PC-9 (cell line): Measurements from ENCODE around the gene MEIS2. TPM values are rescaled to one million over a fixed set of nuclear protein-coding genes. Genes with fewer than 3 reads are reported as not detected.

Source experiments
- BruUV-seq: library from RNA; stranded (reverse); fragments of 400-500 nt; replicated peaks from 2 replicates; lab custom pipeline; 2021; lab: Mats Ljungman, UMichigan
- CTCF ChIA-PET: fragments of 300-600 bp; sonication (Branson Sonifier 250); formaldehyde crosslinking; loops from one replicate; lab custom pipeline; 2022; ENCODE audit warnings: antibody characterized with exemption; lab: Charles Lee
- POLR2A ChIA-PET: fragments of 300-600 bp; sonication (Branson Sonifier 250); formaldehyde crosslinking; loops from one replicate; lab custom pipeline; 2022; ENCODE audit warnings: antibody characterized with exemption; ENCODE audit not compliant: unreplicated experiment; lab: Charles Lee
- DNase-seq, 2 experiments: peaks; one replicate each; pipeline versions ENCODE4 v3.0.0 to v3.0.0-alpha.2; 2015 to 2022; ENCODE audit warnings: mixed read lengths in 1 of 2
- H2AFZ ChIP-seq: fragments of 200-600 bp; sonication (generic); 2 replicates; pipeline ENCODE4 v1.8.1; 2017; ENCODE audit warnings: antibody characterized with exemption
- H3F3A ChIP-seq: fragments of 200-600 bp; sonication (generic); 2 replicates; pipeline ENCODE4 v1.8.1; 2017; ENCODE audit warnings: antibody characterized with exemption, mild to moderate bottlenecking, low read depth; ENCODE audit not compliant: insufficient read depth
- H3K27ac ChIP-seq: fragments of 200-600 bp; sonication (generic); 2 replicates; pipeline ENCODE4 v1.6.1; 2016; ENCODE audit warnings: mixed run types
- H3K27me3 ChIP-seq: fragments of 200-600 bp; sonication (generic); 2 replicates; pipeline ENCODE4 v1.6.1; 2016; ENCODE audit warnings: low read depth, mixed run types; ENCODE audit not compliant: insufficient read depth
- H3K36me3 ChIP-seq: fragments of 200-600 bp; sonication (generic); 2 replicates; pipeline ENCODE4 v1.6.1; 2016; ENCODE audit warnings: low read depth, mixed run types
- H3K4me1 ChIP-seq: fragments of 200-600 bp; sonication (generic); replicated peaks from 2 replicates; pipeline ENCODE4 v1.6.1; 2016; ENCODE audit warnings: mixed run types; ENCODE audit not compliant: insufficient read depth
- H3K4me2 ChIP-seq: fragments of 200-600 bp; sonication (generic); 2 replicates; pipeline ENCODE4 v1.6.1; 2017; ENCODE audit warnings: mixed run types
- H3K4me3 ChIP-seq: fragments of 200-600 bp; sonication (generic); 2 replicates; pipeline ENCODE4 v1.6.1; 2016; ENCODE audit warnings: mixed run types
- H3K79me2 ChIP-seq: fragments of 200-600 bp; sonication (generic); 2 replicates; pipeline ENCODE4 v1.6.1; 2017; ENCODE audit warnings: low read depth, mixed run types
- H3K9me2 ChIP-seq: fragments of 200-600 bp; sonication (generic); 2 replicates; pipeline ENCODE4 v1.8.1; 2017; ENCODE audit warnings: mild to moderate bottlenecking; ENCODE audit not compliant: insufficient read depth
- H3K9me3 ChIP-seq: fragments of 200-600 bp; sonication (generic); 2 replicates; pipeline ENCODE4 v1.8.1; 2016; ENCODE audit warnings: low read depth; ENCODE audit not compliant: insufficient read depth
- H4K20me1 ChIP-seq: fragments of 200-600 bp; sonication (generic); 2 replicates; pipeline ENCODE4 v1.8.1; 2017; ENCODE audit not compliant: insufficient read depth
- CTCF ChIP-seq: fragments of 200-600 bp; sonication (generic); conservative IDR thresholded peaks from 2 replicates; pipeline ENCODE4 v1.6.1; 2017; ENCODE audit warnings: mixed run types, antibody characterized with exemption, mild to moderate bottlenecking, moderate library complexity
- EZH2 ChIP-seq: fragments of 200-600 bp; sonication (generic); IDR thresholded peaks from 2 replicates; pipeline ENCODE4 v1.8.0; 2017; ENCODE audit warnings: antibody characterized with exemption, low read depth
- intact Hi-C: fragments of 100-400 bp; cut with micrococcal nuclease; formaldehyde crosslinking; loops from one replicate; pipeline ENCODE4 v1.10.0; 2022; ENCODE audit not compliant: unreplicated experiment
- total RNA-seq: library from RNA; stranded (reverse); gene quantifications from 2 replicates; pipeline ENCODE4 v1.2.3, GENCODE V29; 2021

Gene MEIS2
- total RNA-seq, 1 experiment from 2014 or later = 29.1 TPM

DNA sequence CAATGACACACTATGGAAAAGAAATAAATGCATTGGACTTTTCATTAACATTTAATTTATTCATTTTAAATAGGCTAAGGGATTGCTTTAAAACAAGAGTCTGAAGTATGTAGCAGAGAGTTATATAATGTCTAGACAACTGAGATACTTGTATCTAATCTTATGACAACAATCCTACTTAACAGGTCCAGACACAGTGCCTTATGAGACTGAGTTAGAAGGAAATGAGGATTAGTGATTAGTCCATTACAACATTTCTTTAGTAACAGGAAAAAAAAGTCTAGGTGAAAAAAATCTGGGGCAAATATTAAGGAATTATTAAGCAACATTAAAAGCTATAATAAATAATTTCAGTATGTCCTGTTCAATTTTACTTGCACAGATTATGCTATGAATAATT lies 140.6 kb downstream of the MEIS2 start:
- no peak for DNase-seq
- Histone ChIP-seq H4K20me1 (no peaks in the 10 kb centered on the region), H3K27ac (no peak overlapping the region), H3K4me1 (no peaks in the 10 kb centered on the region), H3K27me3 (no peaks in the 10 kb centered on the region), H3K79me2 (no peaks in the 10 kb centered on the region), H3K4me2 (no peak overlapping the region), H3K9me3 (no peaks in the 10 kb centered on the region), H3K4me3 (no peak overlapping the region), H3F3A (no peaks in the 10 kb centered on the region), H3K36me3 (no peaks in the 10 kb centered on the region), H3K9me2 (no peaks in the 10 kb centered on the region), H2AFZ (no peak overlapping the region)
- ChIA-PET CTCF (no interaction called here), POLR2A (no interaction called here)
- intact Hi-C loops = no loop called here
- no peak for TF ChIP-seq EZH2
- TF ChIP-seq CTCF = no peak
- BruUV-seq = no TSS peak

DNA sequence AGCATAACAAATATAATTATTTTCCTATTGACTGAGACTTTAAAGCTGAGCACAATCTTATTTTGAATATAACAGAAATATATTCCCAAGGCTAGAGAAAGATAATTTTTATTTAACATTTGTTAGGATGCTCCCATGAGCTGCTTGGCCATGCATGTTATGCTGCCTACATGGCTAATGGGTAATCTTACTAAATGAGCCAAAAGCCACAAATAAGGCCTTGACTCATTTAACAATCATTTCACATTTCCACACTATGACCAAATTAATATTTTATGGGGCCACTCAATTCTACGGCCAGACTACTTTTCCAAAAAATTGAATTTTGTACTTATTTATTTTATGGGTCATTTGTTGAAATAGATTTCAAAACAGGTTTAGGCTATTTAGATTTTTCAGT lies 141.7 kb downstream of the MEIS2 start:
- no peak for DNase-seq
- Histone ChIP-seq H3K36me3 (no peaks in the 10 kb centered on the region), H4K20me1 (no peaks in the 10 kb centered on the region), H3K4me1 (no peaks in the 10 kb centered on the region), H3K4me2 (no peak overlapping the region), H2AFZ (no peak overlapping the region), H3K79me2 (no peaks in the 10 kb centered on the region), H3K27me3 (no peaks in the 10 kb centered on the region), H3K9me3 (no peaks in the 10 kb centered on the region), H3F3A (no peaks in the 10 kb centered on the region), H3K4me3 (no peak overlapping the region), H3K9me2 (no peaks in the 10 kb centered on the region), H3K27ac (no peak overlapping the region)
- no TSS peak for BruUV-seq
- intact Hi-C loops = no loop called here
- POLR2A ChIA-PET = no interaction called here
- TF ChIP-seq EZH2 (no peak), CTCF (no peak)
- CTCF ChIA-PET = no interaction called here

- Histone ChIP-seq H3K9me2 (no peaks in the 10 kb centered on the region), H3K79me2 (no peaks in the 10 kb centered on the region), H3K4me1 (no peaks in the 10 kb centered on the region), H3K4me3 (no peak overlapping the region), H3K36me3 (no peaks in the 10 kb centered on the region), H4K20me1 (no peaks in the 10 kb centered on the region), H3F3A (no peaks in the 10 kb centered on the region), H3K27ac (no peak overlapping the region), H3K27me3 (no peaks in the 10 kb centered on the region), H3K4me2 (no peak overlapping the region), H3K9me3 (no peaks in the 10 kb centered on the region), H2AFZ (no peak overlapping the region)
- intact Hi-C loops = no loop called here
- POLR2A ChIA-PET = no interaction called here
- DNase-seq = no peak
- BruUV-seq = no TSS peak
- no peak for TF ChIP-seq CTCF
- no peak for TF ChIP-seq EZH2
- CTCF ChIA-PET = no interaction called here
These were observed 145.9 kb downstream of the MEIS2 start for GRCh38 chr15:36954486-36954885.
